ENCODE data around the gene CCDC149. TPM values are rescaled to one million over a fixed set of nuclear protein-coding genes. Genes with fewer than 3 reads are reported as not detected.

Gene CCDC149
- total RNA-seq, 1 experiment from 2014 or later = 5.3 TPM

DNA sequence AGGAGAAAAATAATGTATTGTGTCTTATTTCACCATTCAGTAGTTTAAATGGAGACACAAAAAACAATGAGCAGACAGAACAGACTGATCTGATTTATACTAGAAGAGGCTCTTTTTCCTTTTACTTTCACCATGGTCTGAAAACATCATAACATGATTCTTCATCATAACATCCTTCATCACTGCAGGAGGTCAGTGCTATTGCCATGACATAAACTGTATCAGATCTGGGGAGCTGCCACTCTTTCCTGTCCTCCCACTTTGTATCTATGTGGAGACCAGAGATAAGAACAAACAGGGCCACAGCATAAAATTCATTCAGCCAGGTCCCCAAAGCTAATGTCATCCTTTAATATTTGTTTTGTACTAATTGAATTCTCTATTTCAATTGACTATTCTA, 92.3 kb downstream of the CCDC149 start:
- RAD21 ChIA-PET (ENCODE audit: low non-redundant PET in 1 of 2, low total read pairs in 2 of 2, uncharacterized antibody in 2 of 2, unreplicated experiment in 2 of 2) = no interaction called here
- no peaks in the 10 kb centered on the region for H3K36me3 ChIP-seq (ENCODE audit: control insufficient read depth in 1 of 2, insufficient read depth in 2 of 2, low read length in 2 of 2)
- ATAC-seq (no peak), DNase-seq (ENCODE audit: low read depth, low spot score) (no peak)
- no peaks in the 10 kb centered on the region for H3K9me2 ChIP-seq (ENCODE audit: insufficient read depth)
- no peak for TF ChIP-seq EGR1 (IDR thresholded peaks at IDR 0.05; ENCODE audit: low read depth)
- no peak for TF ChIP-seq POLR2AphosphoS5 (IDR thresholded peaks at IDR 0.05; ENCODE audit: low read depth, low read length)
- TF ChIP-seq, protein P1, sequence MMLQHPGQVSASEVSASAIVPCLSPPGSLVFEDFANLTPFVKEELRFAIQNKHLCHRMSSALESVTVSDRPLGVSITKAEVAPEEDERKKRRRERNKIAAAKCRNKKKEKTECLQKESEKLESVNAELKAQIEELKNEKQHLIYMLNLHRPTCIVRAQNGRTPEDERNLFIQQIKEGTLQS (IDR thresholded peaks at IDR 0.05) = no peak
- TF ChIP-seq RAD21 (IDR thresholded peaks at IDR 0.05; ENCODE audit: low read depth) = no peak
- TF ChIP-seq ZNF274 (IDR thresholded peaks at IDR 0.05; ENCODE audit: low read depth, low read length) = no peak
- TF ChIP-seq ELF1 (IDR thresholded peaks at IDR 0.05; ENCODE audit: borderline replicate concordance, low read depth) = no peak
- TF ChIP-seq TCF7L2 (IDR thresholded peaks at IDR 0.05; ENCODE audit: borderline replicate concordance, extremely low read depth, insufficient read depth, insufficient read length) = no peak
- no peak for TF ChIP-seq JUND (IDR thresholded peaks at IDR 0.05)
- TF ChIP-seq EZH2 (IDR thresholded peaks at IDR 0.05) = no peak
- TF ChIP-seq, protein P2, sequence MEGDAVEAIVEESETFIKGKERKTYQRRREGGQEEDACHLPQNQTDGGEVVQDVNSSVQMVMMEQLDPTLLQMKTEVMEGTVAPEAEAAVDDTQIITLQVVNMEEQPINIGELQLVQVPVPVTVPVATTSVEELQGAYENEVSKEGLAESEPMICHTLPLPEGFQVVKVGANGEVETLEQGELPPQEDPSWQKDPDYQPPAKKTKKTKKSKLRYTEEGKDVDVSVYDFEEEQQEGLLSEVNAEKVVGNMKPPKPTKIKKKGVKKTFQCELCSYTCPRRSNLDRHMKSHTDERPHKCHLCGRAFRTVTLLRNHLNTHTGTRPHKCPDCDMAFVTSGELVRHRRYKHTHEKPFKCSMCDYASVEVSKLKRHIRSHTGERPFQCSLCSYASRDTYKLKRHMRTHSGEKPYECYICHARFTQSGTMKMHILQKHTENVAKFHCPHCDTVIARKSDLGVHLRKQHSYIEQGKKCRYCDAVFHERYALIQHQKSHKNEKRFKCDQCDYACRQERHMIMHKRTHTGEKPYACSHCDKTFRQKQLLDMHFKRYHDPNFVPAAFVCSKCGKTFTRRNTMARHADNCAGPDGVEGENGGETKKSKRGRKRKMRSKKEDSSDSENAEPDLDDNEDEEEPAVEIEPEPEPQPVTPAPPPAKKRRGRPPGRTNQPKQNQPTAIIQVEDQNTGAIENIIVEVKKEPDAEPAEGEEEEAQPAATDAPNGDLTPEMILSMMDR (IDR thresholded peaks at IDR 0.05 in 2 of 3, conservative IDR thresholded peaks at IDR 0.05 in 1 of 3; ENCODE audit: borderline replicate concordance in 1 of 3, insufficient read depth in 1 of 3, low read depth in 2 of 3, low read length in 2 of 3) = no peak
- TF ChIP-seq, protein P3, sequence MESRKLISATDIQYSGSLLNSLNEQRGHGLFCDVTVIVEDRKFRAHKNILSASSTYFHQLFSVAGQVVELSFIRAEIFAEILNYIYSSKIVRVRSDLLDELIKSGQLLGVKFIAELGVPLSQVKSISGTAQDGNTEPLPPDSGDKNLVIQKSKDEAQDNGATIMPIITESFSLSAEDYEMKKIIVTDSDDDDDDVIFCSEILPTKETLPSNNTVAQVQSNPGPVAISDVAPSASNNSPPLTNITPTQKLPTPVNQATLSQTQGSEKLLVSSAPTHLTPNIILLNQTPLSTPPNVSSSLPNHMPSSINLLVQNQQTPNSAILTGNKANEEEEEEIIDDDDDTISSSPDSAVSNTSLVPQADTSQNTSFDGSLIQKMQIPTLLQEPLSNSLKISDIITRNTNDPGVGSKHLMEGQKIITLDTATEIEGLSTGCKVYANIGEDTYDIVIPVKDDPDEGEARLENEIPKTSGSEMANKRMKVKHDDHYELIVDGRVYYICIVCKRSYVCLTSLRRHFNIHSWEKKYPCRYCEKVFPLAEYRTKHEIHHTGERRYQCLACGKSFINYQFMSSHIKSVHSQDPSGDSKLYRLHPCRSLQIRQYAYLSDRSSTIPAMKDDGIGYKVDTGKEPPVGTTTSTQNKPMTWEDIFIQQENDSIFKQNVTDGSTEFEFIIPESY (IDR thresholded peaks at IDR 0.05; ENCODE audit: extremely low read depth, insufficient replicate concordance, low read length) = no peak
- no peak for TF ChIP-seq SP1 (IDR thresholded peaks at IDR 0.05; ENCODE audit: low read depth)
- no peak for TF ChIP-seq ZFX (IDR thresholded peaks at IDR 0.05)
- H3K4me2 ChIP-seq (ENCODE audit: low read length) = no peak overlapping the region
- no peak overlapping the region for H3K27ac ChIP-seq (ENCODE audit: low read depth, low read length)
- H3K9me3 ChIP-seq (ENCODE audit: control insufficient read depth in 1 of 2, insufficient read depth in 1 of 2, low read depth in 1 of 2, low read length in 2 of 2) = no peaks in the 10 kb centered on the region
- CTCF ChIA-PET = no interaction called here
- BruUV-seq (replicated peaks) = no TSS peak
- no peaks in the 10 kb centered on the region for H3K79me2 ChIP-seq (ENCODE audit: insufficient read depth, low read length)
- no peak overlapping the region for H3K4me3 ChIP-seq (replicated peaks in 1 of 2; ENCODE audit: low read depth in 1 of 2, low read length in 2 of 2)
- POLR2A ChIA-PET = no interaction called here
- intact Hi-C loops (cut with micrococcal nuclease) = no loop called here
- no peaks in the 10 kb centered on the region for H4K20me1 ChIP-seq (ENCODE audit: insufficient read depth)
- no peak overlapping the region for H2AFZ ChIP-seq (ENCODE audit: low read depth, low read length, poor library complexity, severe bottlenecking)
- no peak overlapping the region for H3K9ac ChIP-seq (ENCODE audit: low read length)
- no peaks in the 10 kb centered on the region for H3K27me3 ChIP-seq (ENCODE audit: insufficient read depth, low read length)
- no peaks in the 10 kb centered on the region for H3K4me1 ChIP-seq (ENCODE audit: control insufficient read depth in 1 of 2, insufficient read depth in 2 of 2, low read length in 2 of 2)
